Measurements from ENCODE around the gene RMND1. TPM values are rescaled to one million over a fixed set of nuclear protein-coding genes. Genes with fewer than 3 reads are reported as not detected.

RMND1 gene
- total RNA-seq, 5 donors from 2014 or later (not counting 1 experiment from before 2014, with no cell fraction given) = 8.0 to 15.6 (median 12.8) TPM

DNA sequence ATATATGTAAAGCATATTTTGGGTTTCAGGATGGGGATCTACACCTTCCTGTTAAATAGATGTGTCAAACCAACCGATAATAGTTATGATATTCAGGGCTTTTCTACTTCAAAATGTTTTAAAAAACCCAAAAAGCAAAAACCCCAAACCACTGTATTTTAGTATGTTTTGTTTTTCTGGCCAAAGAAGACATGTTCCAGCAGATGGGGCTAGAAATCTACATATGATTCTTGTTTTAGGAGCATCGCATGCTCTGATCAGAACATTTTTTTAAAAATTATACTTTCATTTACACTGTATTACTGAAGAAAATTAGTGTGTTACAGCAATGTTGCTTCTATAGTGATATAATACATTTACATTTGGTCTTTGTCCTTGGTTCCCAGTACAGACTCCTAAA is 11.0 kb downstream of the RMND1 start:
- ChIA-PET POLR2A (no interaction called here), CTCF (interaction anchor here (0.5 to 2.0 kb wide), 14 partner anchors 8 to 827 kb away, joined by 3 to 9 read pairs (median 4); partner anchors contain the start of gene RMND1 (in 1 of the 2))
- H3K27me3 ChIP-seq (replicated peaks in 1 of 2; ENCODE audit: control insufficient read depth in 2 of 2, extremely low read depth in 1 of 2, insufficient read depth in 2 of 2, low read length in 1 of 2) = no peaks in the 10 kb centered on the region
- no peak overlapping the region for H3K27ac ChIP-seq (ENCODE audit: low read length)
- Mint-ChIP-seq H3K36me3 (peaks cover 26% of the 10 kb centered on the region), H3K27ac (peak overlapping the region in 1 of 2 donors; percentile 16), H3K9me3 (no peaks in the 10 kb centered on the region), H3K4me1 (peaks cover 47 to 57% (median 50%) of the 10 kb centered on the region in 3 donors), H3K4me3 (peak overlapping the region in 1 of 3 donors; percentile 15), H3K27me3 (no peaks in the 10 kb centered on the region)
- no peak overlapping the region for H3K4me3 ChIP-seq (ENCODE audit: control insufficient read depth in 1 of 2, extremely low read depth in 1 of 2, low read length in 1 of 2)
- no CpG with 5 or more reads among the region's 2 CpGs for WGBS (ENCODE audit: insufficient coverage)
- ATAC-seq (replicated peaks in 1 of 4) = peak in 1 of 4 experiments; percentile 58
- peak in 1 of 35 experiments; percentile 64 for DNase-seq
- H3K9me3 ChIP-seq = no peaks in the 10 kb centered on the region
- H3K36me3 ChIP-seq (ENCODE audit: control insufficient read depth in 2 of 2, extremely low read depth in 1 of 2, insufficient read depth in 1 of 2, low read length in 1 of 2) = peaks cover 0 to 11% of the 10 kb centered on the region in 2 donors
- peaks cover 5 to 6% of the 10 kb centered on the region in 2 experiments for H3K4me1 ChIP-seq (ENCODE audit: control insufficient read depth in 1 of 2, extremely low read depth in 1 of 2, insufficient read depth in 2 of 2, low read length in 2 of 2)

DNA sequence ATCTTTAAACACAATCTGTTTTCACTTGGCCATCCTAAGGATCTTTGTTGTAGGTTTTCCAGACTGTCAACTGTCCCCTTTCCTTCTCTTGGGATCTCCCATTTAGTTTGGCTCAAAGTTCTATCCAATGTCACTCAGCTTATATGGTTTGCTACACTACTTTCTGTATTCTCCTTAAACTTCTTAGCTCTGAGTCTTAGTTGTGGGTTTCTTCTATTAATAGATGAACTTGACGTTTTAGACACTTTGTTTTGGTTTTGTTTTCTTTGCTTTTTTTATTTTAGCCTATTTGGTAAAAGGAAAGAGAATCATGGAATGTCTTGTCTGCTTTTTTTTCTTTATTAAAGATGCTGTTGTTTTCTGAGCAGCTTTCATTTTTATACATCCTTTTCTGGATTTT is 11.4 kb downstream of the RMND1 start:
- peak overlapping the region in 1 of 3 donors; percentile 15 for H3K4me3 Mint-ChIP-seq
- Histone ChIP-seq H3K27ac (ENCODE audit: low read length) (no peak overlapping the region), H3K27me3 (replicated peaks in 1 of 2; ENCODE audit: control insufficient read depth in 2 of 2, extremely low read depth in 1 of 2, insufficient read depth in 2 of 2, low read length in 1 of 2) (no peaks in the 10 kb centered on the region), H3K9me3 (no peaks in the 10 kb centered on the region), H3K36me3 (ENCODE audit: control insufficient read depth in 2 of 2, extremely low read depth in 1 of 2, insufficient read depth in 1 of 2, low read length in 1 of 2) (peaks cover 0 to 11% of the 10 kb centered on the region in 2 donors), H3K4me3 (ENCODE audit: control insufficient read depth in 1 of 2, extremely low read depth in 1 of 2, low read length in 1 of 2) (no peak overlapping the region), H3K4me1 (ENCODE audit: control insufficient read depth in 1 of 2, extremely low read depth in 1 of 2, insufficient read depth in 2 of 2, low read length in 2 of 2) (peaks cover 5 to 6% of the 10 kb centered on the region in 2 experiments)
- peaks cover 26% of the 10 kb centered on the region for H3K36me3 Mint-ChIP-seq
- peaks cover 45 to 56% (median 48%) of the 10 kb centered on the region in 3 donors for H3K4me1 Mint-ChIP-seq
- no peaks in the 10 kb centered on the region for H3K27me3 Mint-ChIP-seq
- POLR2A ChIA-PET = no interaction called here
- peak overlapping the region; percentile 16 to 45 for H3K27ac Mint-ChIP-seq
- DNase-seq (no peak), ATAC-seq (replicated peaks in 1 of 4) (no peak)
- WGBS (ENCODE audit: insufficient coverage) = no CpG with 5 or more reads among the region's 1 CpG
- H3K9me3 Mint-ChIP-seq = no peaks in the 10 kb centered on the region
- CTCF ChIA-PET = interaction anchor here (0.5 to 2.0 kb wide), 12 partner anchors 10 to 827 kb away, joined by 3 to 9 read pairs (median 4); partner anchors contain the start of gene RMND1 (in 1 of the 2)

DNA sequence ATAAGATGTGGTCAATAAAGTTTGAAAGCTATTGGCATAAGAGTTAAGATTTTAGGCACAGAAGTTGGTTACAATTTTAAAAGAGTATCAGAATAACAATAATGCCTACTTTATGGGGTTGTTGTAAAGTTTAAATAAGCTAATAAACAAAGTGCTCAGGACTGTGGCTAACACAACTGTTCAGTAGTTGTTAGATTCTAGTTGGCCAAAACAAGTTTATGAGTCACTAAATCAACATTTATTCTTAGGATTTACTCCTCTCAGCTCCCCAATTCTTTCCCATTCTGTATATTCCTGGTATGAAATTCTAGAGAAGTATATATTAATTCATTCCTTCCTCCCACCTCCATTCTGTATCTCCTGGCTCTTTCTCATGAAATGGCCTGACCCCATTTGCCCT is 14.5 kb downstream of the RMND1 start:
- CTCF ChIA-PET = interaction anchor here (0.6 to 1.2 kb wide), 3 partner anchors 24 to 687 kb away, joined by 3 to 6 read pairs (median 5); no protein-coding TSS in a partner anchor
- Mint-ChIP-seq H3K9me3 (no peaks in the 10 kb centered on the region), H3K27ac (no peak overlapping the region), H3K27me3 (no peaks in the 10 kb centered on the region), H3K36me3 (peaks cover 23% of the 10 kb centered on the region), H3K4me3 (no peak overlapping the region), H3K4me1 (peaks cover 32 to 41% (median 36%) of the 10 kb centered on the region in 3 donors)
- Histone ChIP-seq H3K27me3 (replicated peaks in 1 of 2; ENCODE audit: control insufficient read depth in 2 of 2, extremely low read depth in 1 of 2, insufficient read depth in 2 of 2, low read length in 1 of 2) (no peaks in the 10 kb centered on the region), H3K36me3 (ENCODE audit: control insufficient read depth in 2 of 2, extremely low read depth in 1 of 2, insufficient read depth in 1 of 2, low read length in 1 of 2) (peaks cover 0 to 2% of the 10 kb centered on the region in 2 donors), H3K4me3 (ENCODE audit: control insufficient read depth in 1 of 2, extremely low read depth in 1 of 2, low read length in 1 of 2) (no peak overlapping the region), H3K9me3 (no peaks in the 10 kb centered on the region), H3K4me1 (ENCODE audit: control insufficient read depth in 1 of 2, extremely low read depth in 1 of 2, insufficient read depth in 2 of 2, low read length in 2 of 2) (peaks cover 5 to 6% of the 10 kb centered on the region in 2 experiments), H3K27ac (ENCODE audit: low read length) (no peak overlapping the region)
- POLR2A ChIA-PET = no interaction called here
- ATAC-seq (replicated peaks in 1 of 4) (no peak), DNase-seq (no peak)

DNA sequence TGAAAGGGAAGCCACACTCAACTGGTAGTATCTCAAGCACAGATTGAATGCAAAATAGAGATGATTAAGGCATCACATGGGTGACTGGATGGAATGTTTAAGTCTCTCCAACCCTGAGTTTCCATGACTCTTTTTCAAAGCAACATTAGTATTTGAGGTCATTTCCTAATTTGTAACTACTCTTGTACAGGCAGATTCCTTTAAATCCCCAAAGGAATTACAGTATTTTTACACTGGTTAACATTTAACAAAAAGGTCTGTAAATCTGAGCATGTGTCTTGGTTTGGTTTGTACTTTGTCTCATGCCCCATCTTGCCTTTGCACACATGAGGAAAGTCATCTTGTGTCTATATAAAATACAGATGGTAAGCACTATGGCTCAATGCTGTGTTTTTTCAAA is 15.1 kb downstream of the RMND1 start:
- POLR2A ChIA-PET = no interaction called here
- H3K4me3 Mint-ChIP-seq = no peak overlapping the region
- ATAC-seq (replicated peaks in 1 of 4) (no peak), DNase-seq (no peak)
- Histone ChIP-seq H3K27ac (ENCODE audit: low read length) (no peak overlapping the region), H3K4me3 (ENCODE audit: control insufficient read depth in 1 of 2, extremely low read depth in 1 of 2, low read length in 1 of 2) (no peak overlapping the region), H3K27me3 (replicated peaks in 1 of 2; ENCODE audit: control insufficient read depth in 2 of 2, extremely low read depth in 1 of 2, insufficient read depth in 2 of 2, low read length in 1 of 2) (no peaks in the 10 kb centered on the region), H3K4me1 (ENCODE audit: control insufficient read depth in 1 of 2, extremely low read depth in 1 of 2, insufficient read depth in 2 of 2, low read length in 2 of 2) (peaks cover 5 to 6% of the 10 kb centered on the region in 2 experiments), H3K9me3 (no peaks in the 10 kb centered on the region), H3K36me3 (ENCODE audit: control insufficient read depth in 2 of 2, extremely low read depth in 1 of 2, insufficient read depth in 1 of 2, low read length in 1 of 2) (peaks cover 0 to 6% of the 10 kb centered on the region in 2 donors)
- H3K9me3 Mint-ChIP-seq = no peaks in the 10 kb centered on the region
- H3K27me3 Mint-ChIP-seq = no peaks in the 10 kb centered on the region
- H3K36me3 Mint-ChIP-seq = peaks cover 22% of the 10 kb centered on the region
- CTCF ChIA-PET = interaction anchor here in 1 of 2 donors (0.5 to 1.6 kb wide), 3 partner anchors 13 to 105 kb away, joined by 3 to 6 read pairs (median 5); no protein-coding TSS in a partner anchor
- H3K27ac Mint-ChIP-seq = no peak overlapping the region
- peaks cover 26 to 37% (median 33%) of the 10 kb centered on the region in 3 donors for H3K4me1 Mint-ChIP-seq

DNA sequence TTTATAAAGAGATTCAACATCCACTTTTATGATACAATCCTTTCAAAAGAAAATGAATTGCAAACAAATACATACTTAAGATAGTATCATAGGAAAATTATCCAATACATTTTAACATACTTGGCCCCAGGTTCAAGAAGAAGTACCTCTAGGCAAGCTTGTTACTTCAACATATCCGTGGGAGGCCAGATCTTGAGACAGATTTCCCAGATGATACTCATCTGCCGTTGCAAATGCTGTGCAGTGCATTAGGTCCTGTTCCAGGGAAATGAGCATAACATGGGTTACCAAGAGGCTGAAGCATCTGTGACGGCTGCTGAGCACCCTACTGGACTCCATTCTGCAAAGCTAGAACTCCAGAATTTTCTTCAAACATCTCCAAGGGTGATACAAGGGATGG is 15.6 kb downstream of the RMND1 start:
- ATAC-seq (replicated peaks in 1 of 4) = no peak

DNA sequence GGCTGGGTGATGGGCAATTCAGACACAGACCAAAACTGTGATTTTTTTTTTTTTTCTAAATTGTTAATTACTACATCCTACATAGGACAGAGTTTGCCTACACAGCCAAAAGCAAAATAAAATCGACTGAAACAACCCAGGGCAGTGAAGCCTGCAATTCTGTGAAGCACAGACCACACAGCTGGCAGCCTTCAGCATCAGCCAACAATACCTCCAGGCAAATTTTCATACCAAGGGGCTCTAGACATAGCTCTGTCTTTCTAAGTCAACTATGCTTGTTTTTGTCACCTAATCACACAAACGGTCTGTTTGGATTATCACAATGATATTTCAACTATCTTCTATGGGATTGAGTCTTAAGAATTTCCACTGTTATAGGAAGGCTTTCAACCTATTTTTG is 17.6 kb downstream of the RMND1 start:
- H3K27me3 ChIP-seq (replicated peaks in 1 of 2; ENCODE audit: control insufficient read depth in 2 of 2, extremely low read depth in 1 of 2, insufficient read depth in 2 of 2, low read length in 1 of 2) = no peaks in the 10 kb centered on the region
- H3K27ac ChIP-seq (ENCODE audit: low read length) = no peak overlapping the region
- CTCF ChIA-PET = no interaction called here
- no peak overlapping the region for H3K4me3 Mint-ChIP-seq
- no peaks in the 10 kb centered on the region for H3K4me1 ChIP-seq (ENCODE audit: control insufficient read depth in 1 of 2, extremely low read depth in 1 of 2, insufficient read depth in 2 of 2, low read length in 2 of 2)
- H3K9me3 ChIP-seq = no peaks in the 10 kb centered on the region
- H3K36me3 Mint-ChIP-seq = peaks cover 28% of the 10 kb centered on the region
- no peak for DNase-seq
- POLR2A ChIA-PET = interaction anchor here in 1 of 2 donors (0.6 kb wide), 2 partner anchors 16 to 92 kb away, joined by 3 to 4 read pairs; no protein-coding TSS in a partner anchor
- H3K4me3 ChIP-seq (ENCODE audit: control insufficient read depth in 1 of 2, extremely low read depth in 1 of 2, low read length in 1 of 2) = no peak overlapping the region
- no peak overlapping the region for H3K27ac Mint-ChIP-seq
- WGBS (ENCODE audit: insufficient coverage) = 90% methylated on average over 1 of the region's 2 CpGs
- H3K36me3 ChIP-seq (ENCODE audit: control insufficient read depth in 2 of 2, extremely low read depth in 1 of 2, insufficient read depth in 1 of 2, low read length in 1 of 2) = peaks cover 4 to 17% of the 10 kb centered on the region in 2 donors
- no peaks in the 10 kb centered on the region for H3K9me3 Mint-ChIP-seq
- H3K4me1 Mint-ChIP-seq = peaks cover 9 to 20% (median 17%) of the 10 kb centered on the region in 3 donors
- ATAC-seq (replicated peaks in 1 of 4) = no peak
- H3K27me3 Mint-ChIP-seq = no peaks in the 10 kb centered on the region

More for the DNA sequence above, 15.6 kb downstream of the RMND1 start:
- no peaks in the 10 kb centered on the region for H3K9me3 Mint-ChIP-seq
- H3K27ac Mint-ChIP-seq = no peak overlapping the region
- H3K27me3 Mint-ChIP-seq = no peaks in the 10 kb centered on the region
- ChIA-PET CTCF (interaction anchor here in 1 of 2 donors (0.5 to 1.6 kb wide), 2 partner anchors 12 to 102 kb away, joined by 3 to 6 read pairs; no protein-coding TSS in a partner anchor), POLR2A (no interaction called here)
- WGBS (ENCODE audit: insufficient coverage) = 92% methylated on average over 2 of the region's 3 CpGs
- Histone ChIP-seq H3K27me3 (replicated peaks in 1 of 2; ENCODE audit: control insufficient read depth in 2 of 2, extremely low read depth in 1 of 2, insufficient read depth in 2 of 2, low read length in 1 of 2) (no peaks in the 10 kb centered on the region), H3K9me3 (no peaks in the 10 kb centered on the region), H3K4me3 (ENCODE audit: control insufficient read depth in 1 of 2, extremely low read depth in 1 of 2, low read length in 1 of 2) (no peak overlapping the region), H3K36me3 (ENCODE audit: control insufficient read depth in 2 of 2, extremely low read depth in 1 of 2, insufficient read depth in 1 of 2, low read length in 1 of 2) (peaks cover 0 to 8% of the 10 kb centered on the region in 2 donors), H3K4me1 (ENCODE audit: control insufficient read depth in 1 of 2, extremely low read depth in 1 of 2, insufficient read depth in 2 of 2, low read length in 2 of 2) (peaks cover 2 to 3% of the 10 kb centered on the region in 2 experiments), H3K27ac (ENCODE audit: low read length) (no peak overlapping the region)
- H3K36me3 Mint-ChIP-seq = peaks cover 22% of the 10 kb centered on the region
- peaks cover 21 to 32% (median 28%) of the 10 kb centered on the region in 3 donors for H3K4me1 Mint-ChIP-seq
- DNase-seq = no peak
- no peak overlapping the region for H3K4me3 Mint-ChIP-seq

Data from T-cell (primary cell).